HG02571 (cell line): ENCODE data around the gene NOS1AP.
"Not testable (repeated sequence)": the region's sequence is repeated elsewhere in the genome, so short reads cannot be mapped to it uniquely, and the experiment has no call there.

Experiments used
- ATAC-seq: cut with Tn5 transposase; IDR thresholded peaks from one replicate; pipeline ENCODE4 v1.9.1; 2021; ENCODE audit warnings: mild to moderate bottlenecking, moderate library complexity; ENCODE audit not compliant: unreplicated experiment

Gene NOS1AP

GRCh38 chr1:162056043-162056442 is 13.4 kb upstream of the NOS1AP start:
- no peak for ATAC-seq

- no peak for ATAC-seq
Measured at GRCh38 chr1:162056579-162056978, 12.9 kb upstream of the NOS1AP start.

GRCh38 chr1:162059721-162060120 is 9.8 kb upstream of the NOS1AP start:
- no peak for ATAC-seq

- ATAC-seq, result no peak
Measured at GRCh38 chr1:162060314-162060713, 9.2 kb upstream of the NOS1AP start.

GRCh38 chr1:162062542-162063015 is 6.9 kb upstream of the NOS1AP start:
- ATAC-seq, result no peak

- ATAC-seq, result no peak
Measured at GRCh38 chr1:162065016-162065415, 4.5 kb upstream of the NOS1AP start.

GRCh38 chr1:162066836-162067235 is 2.7 kb upstream of the NOS1AP start:
- ATAC-seq, result not testable (repeated sequence)

- ATAC-seq, result no peak
Measured at GRCh38 chr1:162067466-162067865, 2.0 kb upstream of the NOS1AP start.

GRCh38 chr1:162068301-162068700 is 1.2 kb upstream of the NOS1AP start:
- ATAC-seq, result no peak

GRCh38 chr1:162070094-162070748 is 730 bp downstream of the NOS1AP start:
- no peak for ATAC-seq

- ATAC-seq, result no peak
Measured at GRCh38 chr1:162070825-162071224, 1.3 kb downstream of the NOS1AP start.

- ATAC-seq, result no peak
Measured at GRCh38 chr1:162072740-162073139, 3.2 kb downstream of the NOS1AP start.

GRCh38 chr1:162074276-162075005 is 5.0 kb downstream of the NOS1AP start:
- ATAC-seq, result no peak

- ATAC-seq, result no peak
Measured at GRCh38 chr1:162075862-162076261, 6.4 kb downstream of the NOS1AP start.

- ATAC-seq, result no peak
Measured at GRCh38 chr1:162077648-162078299, 8.3 kb downstream of the NOS1AP start.

- ATAC-seq, result no peak
Measured at GRCh38 chr1:162079030-162079429, 9.5 kb downstream of the NOS1AP start.

GRCh38 chr1:162080472-162081015 is 11.1 kb downstream of the NOS1AP start:
- no peak for ATAC-seq

- no peak for ATAC-seq
Measured at GRCh38 chr1:162081316-162081715, 11.8 kb downstream of the NOS1AP start.

- ATAC-seq, result not testable (repeated sequence)
Measured at GRCh38 chr1:162082080-162082479, 12.6 kb downstream of the NOS1AP start.

GRCh38 chr1:162083273-162083672 is 13.8 kb downstream of the NOS1AP start:
- no peak for ATAC-seq

- no peak for ATAC-seq
Measured at GRCh38 chr1:162085991-162086390, 16.5 kb downstream of the NOS1AP start.

- ATAC-seq, result no peak
Measured at GRCh38 chr1:162087111-162087510, 17.6 kb downstream of the NOS1AP start.
